Fibroblast of lung (primary cell): Measurements from ENCODE around the gene ANKUB1.
"Not testable (repeated sequence)": the region's sequence is repeated elsewhere in the genome, so short reads cannot be mapped to it uniquely, and the experiment has no call there.

Experiments
- EZH2 ChIP-seq: IDR thresholded peaks from 2 replicates; pipeline ENCODE4 v1.5.1; 2012; ENCODE audit warnings: low read length, control low read depth, mild to moderate bottlenecking; ENCODE audit errors: missing control alignments
- TF ChIP-seq, protein P1 (sequence below), 2 donors: IDR thresholded peaks in 1 of 2; conservative IDR thresholded peaks in 1 of 2; 1 replicate in 1 of 2; 2 replicates in 1 of 2; pipeline ENCODE4 v1.5.1; 2011 to 2012; ENCODE audit warnings: low read length in 2 of 2, control low read depth in 1 of 2, inconsistent platforms in 1 of 2, low read depth in 1 of 2, mild to moderate bottlenecking in 1 of 2

DNA sequence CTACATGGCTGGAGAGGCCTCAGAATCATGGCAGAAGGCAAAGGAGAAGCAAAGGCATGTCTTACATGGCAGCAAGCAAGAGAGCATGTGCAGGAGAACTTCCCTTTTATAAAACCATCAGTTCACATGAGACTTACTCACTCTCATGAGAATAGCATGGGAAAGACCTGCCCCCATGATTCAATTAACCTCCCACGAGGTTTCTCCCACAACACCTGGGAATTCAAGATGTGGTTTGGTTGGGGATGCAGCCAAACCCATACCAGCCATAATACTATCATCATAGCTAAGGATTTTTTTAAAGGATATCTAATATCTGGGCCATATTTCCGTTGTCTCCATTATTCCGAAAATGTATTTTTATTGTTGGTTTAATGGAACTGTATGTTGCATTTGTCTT lies 47.1 kb upstream of the ANKUB1 start:
- TF ChIP-seq, protein P1, sequence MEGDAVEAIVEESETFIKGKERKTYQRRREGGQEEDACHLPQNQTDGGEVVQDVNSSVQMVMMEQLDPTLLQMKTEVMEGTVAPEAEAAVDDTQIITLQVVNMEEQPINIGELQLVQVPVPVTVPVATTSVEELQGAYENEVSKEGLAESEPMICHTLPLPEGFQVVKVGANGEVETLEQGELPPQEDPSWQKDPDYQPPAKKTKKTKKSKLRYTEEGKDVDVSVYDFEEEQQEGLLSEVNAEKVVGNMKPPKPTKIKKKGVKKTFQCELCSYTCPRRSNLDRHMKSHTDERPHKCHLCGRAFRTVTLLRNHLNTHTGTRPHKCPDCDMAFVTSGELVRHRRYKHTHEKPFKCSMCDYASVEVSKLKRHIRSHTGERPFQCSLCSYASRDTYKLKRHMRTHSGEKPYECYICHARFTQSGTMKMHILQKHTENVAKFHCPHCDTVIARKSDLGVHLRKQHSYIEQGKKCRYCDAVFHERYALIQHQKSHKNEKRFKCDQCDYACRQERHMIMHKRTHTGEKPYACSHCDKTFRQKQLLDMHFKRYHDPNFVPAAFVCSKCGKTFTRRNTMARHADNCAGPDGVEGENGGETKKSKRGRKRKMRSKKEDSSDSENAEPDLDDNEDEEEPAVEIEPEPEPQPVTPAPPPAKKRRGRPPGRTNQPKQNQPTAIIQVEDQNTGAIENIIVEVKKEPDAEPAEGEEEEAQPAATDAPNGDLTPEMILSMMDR (conservative IDR thresholded peaks at IDR 0.05 in 1 of 2, IDR thresholded peaks at IDR 0.05 in 1 of 2; ENCODE audit: low read depth in 1 of 2, low read length in 2 of 2), result not testable (repeated sequence)
- not testable (repeated sequence) for TF ChIP-seq EZH2
